ENCODE measurements around the gene CLPTM1L.
"Not testable (repeated sequence)": the region's sequence is repeated elsewhere in the genome, so short reads cannot be mapped to it uniquely, and the experiment has no call there.

Gene CLPTM1L

DNA sequence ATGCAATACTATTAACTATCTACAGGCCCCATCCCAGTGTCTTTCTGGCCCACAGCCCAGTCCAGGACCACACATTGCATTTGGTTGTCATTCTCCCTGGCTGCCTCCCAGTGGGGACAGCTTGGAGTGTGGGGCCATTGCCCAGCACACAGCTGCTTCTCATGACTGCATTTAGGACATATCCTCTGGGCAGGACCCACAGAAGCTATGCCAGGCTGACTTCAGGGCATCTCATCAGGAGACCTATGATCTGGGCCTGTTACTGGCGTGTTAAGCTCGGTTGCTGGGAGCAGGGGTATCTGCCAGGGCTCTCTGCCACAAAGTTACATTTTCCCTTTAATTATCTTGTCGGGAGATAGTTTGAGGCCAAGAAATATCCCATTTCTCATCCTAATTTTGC is 32.1 kb upstream of the CLPTM1L start:
- in situ Hi-C loops (cut with HindIII; ENCODE audit: low pct_unique_long_range_greater_than_20kb, low sequenced_read_pairs), result no loop called here
- DNase-seq (ENCODE audit: low read depth in 1 of 2, low spot score in 1 of 2), result no peak
- TF ChIP-seq JUND (IDR thresholded peaks at IDR 0.05; ENCODE audit: low read depth), result no peak

GRCh38 chr5:1375871-1376810 is 31.2 kb upstream of the CLPTM1L start:
- no peak for TF ChIP-seq JUND (IDR thresholded peaks at IDR 0.05; ENCODE audit: low read depth)
- in situ Hi-C loops (cut with HindIII; ENCODE audit: low pct_unique_long_range_greater_than_20kb, low sequenced_read_pairs), result no loop called here
- no peak for DNase-seq (ENCODE audit: low read depth in 1 of 2, low spot score in 1 of 2)

DNA sequence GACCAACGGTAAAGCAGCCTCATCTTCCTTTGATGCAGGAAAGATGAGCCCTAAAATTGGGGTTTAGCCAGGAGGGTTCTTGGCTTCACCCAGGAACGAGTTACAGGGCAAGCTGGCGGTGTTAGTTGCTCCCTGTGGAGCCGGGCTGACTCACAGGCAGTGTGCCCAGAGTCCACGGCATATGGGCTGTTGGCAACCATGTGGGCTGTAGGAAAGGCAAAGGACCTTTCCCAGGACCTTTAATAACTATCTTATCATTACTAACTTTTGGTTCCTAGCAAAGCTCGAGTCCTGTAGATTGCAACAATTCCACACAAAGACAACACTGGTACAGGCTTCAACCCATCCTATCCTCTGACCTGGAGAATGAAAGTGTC is 29.8 kb upstream of the CLPTM1L start:
- DNase-seq (ENCODE audit: low read depth in 1 of 2, low spot score in 1 of 2), result no peak
- in situ Hi-C loops (cut with HindIII; ENCODE audit: low pct_unique_long_range_greater_than_20kb, low sequenced_read_pairs), result no loop called here
- TF ChIP-seq JUND (IDR thresholded peaks at IDR 0.05; ENCODE audit: low read depth), result no peak

- in situ Hi-C loops (cut with HindIII; ENCODE audit: low pct_unique_long_range_greater_than_20kb, low sequenced_read_pairs), result no loop called here
- no peak for DNase-seq (ENCODE audit: low read depth in 1 of 2, low spot score in 1 of 2)
- no peak for TF ChIP-seq JUND (IDR thresholded peaks at IDR 0.05; ENCODE audit: low read depth)
Measured at GRCh38 chr5:1374030-1374678, 29.3 kb upstream of the CLPTM1L start.

DNA sequence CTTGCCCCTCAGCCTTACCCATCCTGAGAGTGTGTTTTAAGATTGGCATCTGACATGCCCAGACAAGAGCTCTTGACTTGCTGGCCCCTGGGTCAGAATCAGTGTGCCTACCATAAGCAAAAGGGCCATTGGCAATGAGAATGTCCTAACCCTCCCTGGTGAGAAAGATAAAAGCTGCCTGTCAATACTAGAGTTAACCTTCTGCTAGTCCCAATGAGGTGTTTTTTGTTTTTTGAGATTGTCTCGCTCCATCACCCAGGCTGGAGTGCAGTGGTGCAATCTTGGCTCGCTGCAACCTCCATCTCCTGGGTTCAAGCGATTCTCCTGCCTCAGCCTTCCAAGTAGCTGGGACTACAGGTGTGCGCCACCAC is 27.1 kb upstream of the CLPTM1L start:
- DNase-seq (ENCODE audit: low read depth in 1 of 2, low spot score in 1 of 2); in situ Hi-C loops (cut with HindIII; ENCODE audit: low pct_unique_long_range_greater_than_20kb, low sequenced_read_pairs): not testable (repeated sequence)

GRCh38 chr5:1371218-1371971 is 26.5 kb upstream of the CLPTM1L start:
- no peak for TF ChIP-seq JUND (IDR thresholded peaks at IDR 0.05; ENCODE audit: low read depth)
- no peak for DNase-seq (ENCODE audit: low read depth in 1 of 2, low spot score in 1 of 2)
- in situ Hi-C loops (cut with HindIII; ENCODE audit: low pct_unique_long_range_greater_than_20kb, low sequenced_read_pairs), result no loop called here

DNA sequence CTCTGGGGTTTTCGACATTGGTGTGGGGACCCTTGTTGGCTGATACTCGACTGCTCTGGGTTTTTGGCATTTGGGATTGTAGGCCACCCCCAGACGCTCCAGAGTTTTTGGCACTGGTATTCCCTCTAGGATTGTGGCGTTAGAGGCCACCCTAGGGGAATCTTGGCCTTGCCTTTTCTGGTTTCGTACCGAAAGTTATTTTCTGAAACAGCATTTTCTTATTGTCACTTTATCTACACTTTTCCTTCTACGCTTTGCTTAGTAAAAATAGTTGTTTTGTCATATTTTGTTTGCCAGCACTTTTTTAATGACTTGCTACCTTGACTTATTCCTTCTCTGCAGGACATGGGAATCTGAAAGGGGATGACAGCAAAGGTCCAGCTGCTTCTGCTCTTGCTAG is 25.1 kb upstream of the CLPTM1L start:
- in situ Hi-C loops (cut with HindIII; ENCODE audit: low pct_unique_long_range_greater_than_20kb, low sequenced_read_pairs), result no loop called here
- no peak for DNase-seq (ENCODE audit: low read depth in 1 of 2, low spot score in 1 of 2)
- no peak for TF ChIP-seq JUND (IDR thresholded peaks at IDR 0.05; ENCODE audit: low read depth)

DNA sequence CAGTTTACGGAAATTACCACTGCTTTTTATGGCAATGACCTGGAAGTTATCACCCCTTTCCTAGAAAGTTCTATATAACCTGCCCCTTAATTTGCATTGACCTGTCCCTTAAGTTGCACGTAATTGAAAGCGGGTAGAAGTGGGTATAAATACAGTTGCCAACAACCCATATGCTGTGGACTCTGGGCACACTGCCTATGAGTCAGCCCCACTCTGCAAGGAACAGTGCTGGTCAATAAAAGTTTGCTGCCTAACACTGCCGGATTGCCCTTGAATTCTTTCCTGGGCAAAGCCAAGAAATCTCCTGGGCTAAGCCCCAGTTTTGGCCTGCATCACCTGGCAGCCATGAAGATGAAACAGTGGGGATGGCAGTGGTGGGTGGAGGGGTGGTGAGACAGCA is 23.9 kb upstream of the CLPTM1L start:
- in situ Hi-C loops (cut with HindIII; ENCODE audit: low pct_unique_long_range_greater_than_20kb, low sequenced_read_pairs), result no loop called here
- no peak for TF ChIP-seq JUND (IDR thresholded peaks at IDR 0.05; ENCODE audit: low read depth)
- no peak for DNase-seq (ENCODE audit: low read depth in 1 of 2, low spot score in 1 of 2)

DNA sequence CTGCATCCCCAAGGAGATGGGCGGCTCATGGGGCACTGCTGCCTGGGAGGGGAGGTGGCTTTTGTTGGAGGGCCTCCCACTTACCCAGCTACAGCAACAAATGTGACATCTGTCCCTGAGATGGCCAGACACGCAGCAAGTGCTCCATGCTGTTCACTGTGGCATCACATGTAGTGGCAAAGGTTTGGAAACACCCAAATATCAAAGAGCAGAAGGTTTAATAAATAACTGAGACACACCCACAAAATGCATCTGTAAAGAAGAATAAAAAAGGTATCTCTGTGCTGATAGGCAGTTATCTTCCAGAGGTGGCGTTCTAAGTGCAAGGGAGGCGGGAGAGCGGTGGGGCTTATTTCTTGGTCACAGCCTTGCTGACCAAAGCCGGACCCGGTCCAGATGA is 23.3 kb upstream of the CLPTM1L start:
- in situ Hi-C loops (cut with HindIII; ENCODE audit: low pct_unique_long_range_greater_than_20kb, low sequenced_read_pairs), result no loop called here
- no peak for DNase-seq (ENCODE audit: low read depth in 1 of 2, low spot score in 1 of 2)
- TF ChIP-seq JUND (IDR thresholded peaks at IDR 0.05; ENCODE audit: low read depth), result no peak

DNA sequence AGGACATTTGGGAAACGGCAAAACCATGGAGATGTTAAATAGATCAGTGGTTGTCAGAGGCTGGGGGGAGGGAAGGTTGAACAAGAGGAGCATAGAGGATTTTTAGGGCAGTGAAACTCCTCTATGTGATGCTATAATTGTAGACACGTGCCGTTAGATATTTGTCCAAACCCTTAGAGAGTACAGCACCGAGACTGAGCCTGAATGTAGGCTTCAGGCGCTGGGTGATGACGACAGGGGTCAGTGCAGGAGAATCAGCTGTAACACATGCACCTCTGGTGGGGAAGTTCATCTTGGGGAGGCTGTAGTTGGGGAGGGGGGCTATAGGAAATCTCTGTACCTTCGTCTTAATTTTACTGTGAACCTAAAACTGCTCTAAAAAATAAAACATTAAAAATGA is 22.2 kb upstream of the CLPTM1L start:
- no peak for TF ChIP-seq JUND (IDR thresholded peaks at IDR 0.05; ENCODE audit: low read depth)
- DNase-seq (ENCODE audit: low read depth in 1 of 2, low spot score in 1 of 2), result no peak
- in situ Hi-C loops (cut with HindIII; ENCODE audit: low pct_unique_long_range_greater_than_20kb, low sequenced_read_pairs), result no loop called here

DNA sequence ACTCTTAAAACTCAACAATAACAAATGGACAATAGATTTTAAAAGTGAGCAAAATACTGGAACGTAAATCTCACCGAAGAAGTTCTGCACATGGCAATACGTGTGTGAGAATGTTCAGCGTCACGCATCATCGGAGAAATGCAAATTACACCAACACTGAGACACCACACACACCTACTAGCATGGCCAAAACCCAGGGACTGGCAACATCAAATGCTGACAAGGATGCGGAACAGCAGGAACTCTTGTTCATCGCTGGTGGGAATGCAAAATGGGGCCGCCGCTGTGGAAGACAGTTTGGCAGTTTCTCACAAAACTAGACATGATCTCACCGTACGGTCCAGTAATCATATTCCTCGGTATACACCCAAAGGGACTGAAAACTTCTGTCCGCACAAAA is 21.6 kb upstream of the CLPTM1L start:
- DNase-seq (ENCODE audit: low read depth in 1 of 2, low spot score in 1 of 2), result no peak
- TF ChIP-seq JUND (IDR thresholded peaks at IDR 0.05; ENCODE audit: low read depth), result no peak
- in situ Hi-C loops (cut with HindIII; ENCODE audit: low pct_unique_long_range_greater_than_20kb, low sequenced_read_pairs), result no loop called here

- TF ChIP-seq JUND (IDR thresholded peaks at IDR 0.05; ENCODE audit: low read depth), result no peak
- no peak for DNase-seq (ENCODE audit: low read depth in 1 of 2, low spot score in 1 of 2)
- in situ Hi-C loops (cut with HindIII; ENCODE audit: low pct_unique_long_range_greater_than_20kb, low sequenced_read_pairs), result no loop called here
Measured at GRCh38 chr5:1364211-1364610, 19.3 kb upstream of the CLPTM1L start.

- no peak for TF ChIP-seq JUND (IDR thresholded peaks at IDR 0.05; ENCODE audit: low read depth)
- in situ Hi-C loops (cut with HindIII; ENCODE audit: low pct_unique_long_range_greater_than_20kb, low sequenced_read_pairs), result no loop called here
- no peak for DNase-seq (ENCODE audit: low read depth in 1 of 2, low spot score in 1 of 2)
Measured at GRCh38 chr5:1363581-1363980, 18.7 kb upstream of the CLPTM1L start.
